CD4-positive, alpha-beta T cell treated with Interleukin-1 beta for 1 hour (primary cell): ENCODE results near the gene DIS3.
"Not testable (repeated sequence)": the region's sequence is repeated elsewhere in the genome, so short reads cannot be mapped to it uniquely, and the experiment has no call there.

Experiments
- DNase-seq, 2 donors: peaks; one replicate each; pipeline ENCODE4 v3.0.0-alpha.2; 2020 to 2022

Gene DIS3

GRCh38 chr13:72737033-72737432 lies 44.7 kb downstream of the DIS3 start:
- no peak for DNase-seq

- DNase-seq: no peak
Observed at GRCh38 chr13:72728290-72728605, 53.5 kb downstream of the DIS3 start.

GRCh38 chr13:72727417-72728289 lies 54.0 kb downstream of the DIS3 start, which contains the start of the genes BORA and MZT1:
Gene BORA, plus strand, starts transcription at chr13:72727923. Its CDS starts 1,018 bp downstream, at chr13:72728941.
Gene MZT1, minus strand, starts transcription at chr13:72727629. Its CDS starts 27 bp downstream, at chr13:72727602.
- DNase-seq: peak; percentile 95 to 96

GRCh38 chr13:72726726-72727416 lies 54.8 kb downstream of the DIS3 start:
- peak; percentile 24 to 25 for DNase-seq

- DNase-seq: not testable (repeated sequence)
Observed at GRCh38 chr13:72726185-72726584, 55.5 kb downstream of the DIS3 start.

- no peak for DNase-seq
Observed at GRCh38 chr13:72716776-72717175, 64.9 kb downstream of the DIS3 start.
